Measurements from ENCODE around the gene HOXD4.

The HOXD4 gene

DNA sequence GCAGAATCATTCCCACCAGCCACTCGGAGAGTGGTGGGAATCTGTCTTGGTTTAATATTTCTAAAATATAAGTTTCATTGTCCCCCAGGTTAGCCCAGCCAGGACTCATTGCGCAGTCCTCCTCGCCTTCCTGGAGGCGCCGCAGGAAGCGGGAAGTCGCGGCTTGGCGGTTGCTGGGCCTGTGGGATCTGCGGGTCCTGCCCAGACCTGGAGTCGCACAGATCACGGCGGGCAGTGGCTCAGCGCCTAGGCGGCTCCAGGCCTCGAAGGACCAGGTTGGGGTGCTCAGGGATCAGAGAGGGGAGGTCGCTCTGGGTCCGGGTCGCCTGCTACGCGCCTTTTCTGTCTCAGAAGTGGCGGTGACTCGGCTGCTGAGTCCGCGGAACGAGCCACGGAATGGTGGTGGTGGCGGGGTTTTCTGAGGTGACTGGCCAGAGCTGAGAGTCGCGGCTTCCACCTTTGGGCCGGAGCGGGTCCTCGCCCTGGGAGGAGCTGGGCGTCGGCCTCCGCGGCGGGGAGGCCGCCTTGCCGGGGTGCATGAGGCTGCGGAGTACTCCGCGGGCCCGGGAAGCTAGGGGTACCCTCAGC is 8.4 kb downstream of the HOXD4 start:
- DNase-seq = no peak

DNA sequence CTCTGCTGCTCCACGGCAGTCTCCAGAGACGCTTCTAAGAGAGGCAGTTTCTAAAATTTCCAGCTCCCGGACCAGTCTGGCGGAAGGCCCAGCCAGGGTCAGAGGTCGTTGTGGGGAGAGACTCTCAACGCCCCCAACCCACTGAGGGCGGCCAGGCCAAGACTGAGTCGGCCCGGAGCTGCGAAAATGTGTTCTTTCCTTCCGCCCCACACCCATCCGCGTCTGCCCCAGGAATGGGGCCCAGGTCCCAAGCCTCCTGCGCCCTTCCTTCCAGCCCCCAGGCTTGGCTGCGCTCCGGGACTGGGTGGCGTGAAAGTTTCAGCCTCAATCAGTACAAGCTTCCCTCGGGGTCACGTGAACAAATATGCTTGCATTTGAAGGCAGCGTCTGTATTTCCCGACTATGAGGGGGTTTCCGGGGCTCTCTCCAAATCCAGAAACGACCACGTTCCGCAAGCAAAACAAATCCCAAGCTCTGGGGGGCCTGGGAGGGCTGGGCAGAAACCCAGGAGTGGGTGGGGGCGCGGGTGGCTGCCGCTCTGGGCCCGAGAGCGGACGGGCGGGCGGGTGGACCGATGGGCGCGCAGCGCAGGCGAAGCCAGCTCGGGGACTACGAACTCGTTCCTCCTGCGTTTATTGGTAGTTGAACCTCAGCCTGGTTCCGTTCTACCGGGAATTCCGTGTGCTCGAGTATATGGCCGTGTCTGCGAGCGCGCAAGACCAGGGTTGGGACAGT is 9.1 kb downstream of the HOXD4 start:
- DNase-seq = no peak

DNA sequence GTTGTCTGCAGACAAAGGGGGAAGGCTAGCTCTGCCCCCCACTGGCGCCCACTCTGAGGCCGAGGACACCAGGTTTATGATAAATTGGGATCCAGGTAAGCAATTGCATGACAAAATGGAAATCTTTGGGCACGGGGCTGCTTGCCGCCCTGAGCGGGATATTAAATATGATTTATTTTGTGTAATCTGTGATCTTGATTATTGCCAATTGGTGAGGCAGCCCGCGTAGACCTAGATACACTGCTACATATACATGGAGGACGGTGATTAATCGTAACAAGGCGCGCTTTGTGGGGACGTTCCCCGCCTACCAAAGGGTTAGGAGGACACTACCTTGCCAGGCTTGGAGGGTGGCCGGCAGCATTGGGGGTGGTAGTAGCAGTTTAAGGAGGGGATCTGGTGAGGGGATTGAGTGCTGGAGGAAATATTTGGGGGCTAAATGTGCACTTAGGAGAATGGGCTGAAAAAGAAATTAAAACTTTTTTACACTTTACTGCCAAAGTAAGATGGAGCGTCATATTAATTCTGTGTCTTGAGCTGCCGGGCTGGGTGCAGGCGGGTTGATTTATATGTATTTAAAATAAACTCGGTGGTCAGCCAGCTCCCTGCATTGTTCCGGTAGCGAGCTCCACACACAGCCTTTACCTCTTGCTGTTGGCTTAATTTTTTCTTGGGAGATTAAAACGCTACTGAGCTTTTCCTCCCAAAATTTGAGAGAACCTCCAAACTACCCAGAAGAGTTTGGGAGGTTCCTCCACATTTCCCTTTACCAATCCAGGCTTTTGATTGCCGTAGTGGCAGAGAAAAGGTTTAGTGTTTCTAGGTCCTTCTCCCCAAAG is 9.9 kb downstream of the HOXD4 start:
- DNase-seq = no peak

DNA sequence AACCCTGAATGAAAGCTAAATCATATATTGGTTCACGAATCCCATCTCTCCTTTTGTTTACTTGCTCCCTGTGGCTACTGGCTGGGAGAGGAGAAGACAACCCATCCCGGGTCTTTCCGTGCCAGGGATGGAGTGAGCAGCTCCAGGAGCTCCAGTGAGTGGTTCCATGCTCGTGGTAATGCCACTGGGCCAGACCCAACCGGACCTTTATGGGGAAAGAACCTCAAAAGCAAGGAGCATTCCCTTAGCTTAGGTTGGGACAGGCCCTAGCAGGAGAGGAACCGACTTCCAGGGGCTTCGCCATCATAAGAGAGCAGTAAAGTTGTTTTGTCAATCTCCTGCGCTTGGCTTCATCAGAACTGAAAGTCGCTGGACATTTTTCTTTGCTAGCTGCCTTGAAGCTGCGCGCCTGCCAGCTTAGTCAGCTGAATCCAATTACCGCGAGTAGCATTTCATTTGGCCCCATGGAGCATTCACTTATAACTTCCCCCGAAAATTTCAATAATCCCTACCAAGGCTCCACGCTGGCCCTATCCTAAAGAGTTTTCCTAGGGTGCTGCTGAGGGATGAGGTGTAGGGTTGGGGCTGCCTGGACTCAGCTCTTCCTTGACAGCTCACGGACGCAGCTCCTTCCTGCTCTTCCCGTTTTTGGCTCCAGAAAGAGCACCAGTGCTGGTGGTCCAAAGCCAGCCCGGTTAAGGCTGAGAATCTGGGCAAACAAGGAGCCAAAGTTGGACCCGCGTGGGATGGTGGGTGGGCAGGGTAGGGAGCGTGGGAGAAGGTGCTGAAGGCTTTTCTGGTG is 10.7 kb downstream of the HOXD4 start:
- no peak for DNase-seq

DNA sequence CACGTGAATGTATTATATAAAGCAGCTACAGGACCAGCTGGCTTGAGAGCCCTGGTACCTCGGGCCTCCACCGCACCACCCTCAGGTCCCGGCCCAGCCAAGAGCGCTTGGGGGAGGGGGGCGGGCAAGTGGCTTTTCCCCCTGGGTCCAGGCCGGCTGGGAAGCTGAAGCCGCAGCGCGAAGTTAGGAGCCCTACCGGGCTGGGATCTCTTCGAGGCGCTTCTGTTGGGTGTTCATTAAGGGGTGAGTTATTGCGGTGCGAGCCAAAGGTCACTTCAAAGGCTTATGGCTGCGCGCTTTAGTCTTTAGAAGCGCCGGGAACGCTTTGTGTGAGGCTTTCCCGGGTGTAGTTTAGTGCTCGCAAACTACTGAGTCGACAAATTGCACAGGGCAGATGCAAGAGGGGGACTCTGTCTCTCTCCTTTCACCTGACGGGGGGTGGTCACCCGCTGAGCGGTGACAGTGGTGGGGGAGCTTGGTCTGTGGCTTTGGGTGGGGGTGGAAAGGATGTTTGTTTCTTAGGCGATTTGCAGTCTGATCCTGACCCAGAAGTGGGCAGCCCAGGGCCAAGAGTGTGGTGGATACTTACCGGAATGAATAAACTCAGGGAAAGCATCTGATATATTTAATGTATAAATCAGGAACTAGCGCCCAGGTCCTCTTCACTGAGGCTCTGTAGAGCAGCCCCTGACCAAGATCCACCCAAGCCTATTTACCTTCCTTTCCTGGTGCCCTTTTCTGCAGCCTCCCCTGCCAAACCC is 11.7 kb downstream of the HOXD4 start:
- DNase-seq = no peak

DNA sequence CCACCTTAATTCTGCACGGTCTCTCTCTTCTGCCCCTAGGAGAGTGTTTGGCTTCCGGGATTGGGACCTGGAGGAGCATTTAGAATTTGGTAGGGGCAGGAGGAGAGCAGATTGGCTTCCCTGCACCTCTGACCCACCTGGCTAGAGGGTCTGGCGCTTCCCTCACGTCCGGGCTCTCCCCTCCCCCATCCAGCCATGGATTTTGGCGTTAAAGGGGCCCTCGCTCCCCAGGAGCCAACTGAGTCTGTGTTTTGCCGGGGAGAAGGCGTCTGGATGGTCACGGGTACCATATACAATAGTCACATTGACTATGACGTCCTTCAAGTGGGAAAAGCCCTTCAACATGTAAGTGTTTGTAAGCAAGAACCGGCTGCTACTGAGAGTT is 12.3 kb downstream of the HOXD4 start:
- no peak for DNase-seq

DNA sequence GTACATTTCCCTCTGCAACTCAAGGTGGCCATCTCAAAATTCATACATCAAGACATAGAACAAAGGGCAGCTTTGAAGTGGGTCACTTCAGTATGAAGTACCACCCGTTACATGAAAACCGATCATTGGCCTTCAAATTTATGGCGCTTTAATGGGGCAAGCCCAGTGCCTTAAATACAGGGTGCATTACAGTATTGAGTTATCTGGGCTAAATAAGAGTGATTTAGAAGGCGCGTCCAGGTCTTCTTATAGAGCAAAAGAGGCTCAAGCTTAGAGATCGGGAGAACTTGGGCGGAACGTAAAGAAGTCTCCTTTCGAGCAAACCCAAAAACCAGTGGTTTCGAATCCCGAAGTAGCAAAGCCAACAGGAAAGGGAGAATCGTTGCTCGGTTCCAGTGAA is 12.9 kb downstream of the HOXD4 start:
- no peak for DNase-seq

DNA sequence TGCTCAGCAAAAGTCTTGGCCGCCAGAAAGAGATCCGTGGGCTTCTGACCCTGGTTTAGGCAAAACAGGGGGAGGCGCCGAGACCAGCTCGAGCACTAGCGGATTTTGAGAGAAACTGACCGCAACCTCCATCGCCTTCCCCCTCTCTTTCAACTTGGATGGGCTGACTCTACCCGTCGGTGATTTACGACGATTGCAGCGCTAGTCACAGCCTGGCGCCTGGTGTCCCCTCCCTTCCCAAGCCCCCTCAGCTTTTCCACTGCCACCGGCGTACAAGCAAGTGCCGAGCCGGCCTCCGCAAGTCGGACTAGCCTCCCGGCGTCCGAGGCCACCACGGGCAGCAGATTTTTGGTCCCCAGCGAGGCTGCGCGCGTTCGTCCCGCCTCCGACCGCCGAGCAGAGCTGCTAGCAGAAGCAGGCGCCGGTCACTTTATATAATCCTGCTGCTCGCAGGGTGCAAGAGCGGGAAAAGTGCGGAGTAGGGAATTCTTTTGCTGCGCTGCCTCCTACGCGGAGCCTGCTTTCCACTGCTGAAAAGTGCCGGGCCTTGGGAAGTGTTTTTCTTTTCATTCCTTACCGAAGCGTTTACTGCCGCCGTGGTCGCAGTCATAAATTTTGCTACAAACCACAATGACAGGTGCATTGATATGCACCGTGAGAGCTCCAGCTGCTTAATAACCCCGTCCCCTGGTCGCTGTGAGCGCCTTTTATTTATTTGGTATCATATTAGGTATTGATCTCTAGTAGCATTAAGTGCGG is 13.4 kb downstream of the HOXD4 start:
- no peak for DNase-seq

DNA sequence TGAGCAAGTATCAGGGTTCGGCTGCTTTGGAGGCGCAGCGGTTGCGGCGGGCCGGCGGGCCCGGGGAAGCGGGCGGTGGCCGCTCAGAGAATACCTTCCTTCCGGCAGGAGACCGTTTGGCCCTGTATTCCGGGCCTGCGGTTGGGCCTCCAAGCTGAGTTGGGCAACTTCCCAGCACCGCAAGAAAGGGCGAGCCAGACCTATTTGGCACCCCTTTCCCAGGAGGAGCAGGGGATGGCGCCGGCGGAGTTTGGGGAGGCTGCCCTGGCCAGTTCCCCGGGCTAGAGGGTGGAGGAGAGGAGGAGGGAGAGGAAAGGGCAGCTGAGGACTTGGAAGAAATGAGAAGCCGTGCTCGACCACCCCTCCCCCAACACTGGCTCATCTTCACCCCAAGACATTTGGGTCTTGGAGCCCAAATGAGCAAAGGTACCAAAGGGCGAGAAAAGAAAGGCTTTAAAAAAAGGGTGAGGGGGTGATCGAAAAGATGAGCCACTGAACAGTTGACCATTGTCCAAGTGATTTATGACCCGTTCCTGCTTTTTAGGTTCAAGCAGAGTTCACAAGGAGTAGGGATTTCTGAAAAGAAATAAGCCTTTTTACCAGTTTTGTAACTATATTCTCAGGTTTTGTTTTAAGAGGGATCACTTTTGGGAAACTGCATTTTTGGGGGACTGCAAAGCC is 14.2 kb downstream of the HOXD4 start:
- no peak for DNase-seq

DNA sequence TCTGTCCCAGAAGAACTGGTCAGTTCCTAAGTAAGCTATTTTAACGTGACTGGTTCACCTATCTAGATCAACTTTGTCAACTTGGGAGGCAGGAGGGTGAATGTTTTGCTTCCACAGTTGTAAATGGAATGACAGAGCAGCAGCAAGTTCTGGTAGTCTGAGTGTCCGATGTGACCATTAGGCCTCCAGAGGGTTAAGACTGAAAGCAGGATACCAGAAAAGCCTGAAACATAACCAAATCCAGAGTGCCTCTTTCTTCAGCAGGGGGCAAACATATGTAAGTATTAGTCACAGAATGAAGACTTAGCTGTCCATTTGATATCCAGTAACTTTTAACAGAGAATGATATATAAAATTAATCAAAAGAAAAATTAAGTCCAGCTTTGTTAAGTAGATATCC is 14.9 kb downstream of the HOXD4 start:
- no peak for DNase-seq

DNA sequence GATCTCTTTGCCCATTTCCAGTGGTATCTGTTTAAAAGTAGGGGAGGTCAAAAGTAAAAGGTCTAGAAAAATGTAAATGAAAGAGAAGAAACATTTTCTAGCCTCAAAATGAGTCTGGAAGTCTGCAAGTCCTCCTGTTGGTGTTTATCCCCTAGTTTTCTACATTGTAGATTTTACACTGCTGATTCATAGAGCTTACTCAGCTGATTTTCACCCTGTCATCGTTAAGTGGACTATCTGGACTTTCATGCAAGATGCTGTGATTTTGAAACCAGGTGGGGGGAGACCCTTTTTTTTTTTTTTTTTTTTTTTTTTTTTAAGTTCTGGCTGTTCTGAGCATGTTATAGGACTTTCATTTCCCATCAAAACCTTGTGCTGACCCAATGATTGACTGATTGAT is 16.0 kb downstream of the HOXD4 start:
- no peak for DNase-seq

DNA sequence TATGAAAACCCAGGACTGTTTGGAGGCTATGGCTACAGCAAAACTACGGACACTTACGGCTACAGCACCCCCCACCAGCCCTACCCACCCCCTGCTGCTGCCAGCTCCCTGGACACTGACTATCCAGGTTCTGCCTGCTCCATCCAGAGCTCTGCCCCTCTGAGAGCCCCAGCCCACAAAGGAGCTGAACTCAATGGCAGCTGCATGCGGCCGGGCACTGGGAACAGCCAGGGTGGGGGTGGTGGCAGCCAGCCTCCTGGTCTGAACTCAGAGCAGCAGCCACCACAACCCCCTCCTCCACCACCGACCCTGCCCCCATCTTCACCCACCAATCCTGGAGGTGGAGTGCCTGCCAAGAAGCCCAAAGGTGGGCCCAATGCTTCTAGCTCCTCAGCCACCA is 17.8 kb downstream of the HOXD4 start:
- DNase-seq = no peak

DNA sequence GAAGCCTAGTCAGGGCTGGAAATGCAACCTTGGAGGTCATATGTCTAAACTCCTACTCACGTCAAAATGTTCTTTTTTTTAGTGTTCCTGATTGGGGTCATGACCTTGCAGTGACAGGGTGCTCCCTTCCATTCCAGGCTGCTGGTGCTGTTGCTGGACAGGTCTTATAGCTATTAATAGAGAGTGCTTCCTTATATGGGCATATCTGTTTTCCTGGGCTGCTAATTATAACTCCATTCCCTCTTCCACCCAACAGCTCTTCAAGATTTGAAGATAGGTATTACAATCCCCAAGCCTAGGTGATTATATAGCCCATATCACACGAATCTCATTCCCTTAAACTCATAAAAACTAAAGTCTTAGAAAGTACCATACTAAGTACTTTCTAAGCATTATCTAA is 18.4 kb downstream of the HOXD4 start:
- DNase-seq = no peak

DNA sequence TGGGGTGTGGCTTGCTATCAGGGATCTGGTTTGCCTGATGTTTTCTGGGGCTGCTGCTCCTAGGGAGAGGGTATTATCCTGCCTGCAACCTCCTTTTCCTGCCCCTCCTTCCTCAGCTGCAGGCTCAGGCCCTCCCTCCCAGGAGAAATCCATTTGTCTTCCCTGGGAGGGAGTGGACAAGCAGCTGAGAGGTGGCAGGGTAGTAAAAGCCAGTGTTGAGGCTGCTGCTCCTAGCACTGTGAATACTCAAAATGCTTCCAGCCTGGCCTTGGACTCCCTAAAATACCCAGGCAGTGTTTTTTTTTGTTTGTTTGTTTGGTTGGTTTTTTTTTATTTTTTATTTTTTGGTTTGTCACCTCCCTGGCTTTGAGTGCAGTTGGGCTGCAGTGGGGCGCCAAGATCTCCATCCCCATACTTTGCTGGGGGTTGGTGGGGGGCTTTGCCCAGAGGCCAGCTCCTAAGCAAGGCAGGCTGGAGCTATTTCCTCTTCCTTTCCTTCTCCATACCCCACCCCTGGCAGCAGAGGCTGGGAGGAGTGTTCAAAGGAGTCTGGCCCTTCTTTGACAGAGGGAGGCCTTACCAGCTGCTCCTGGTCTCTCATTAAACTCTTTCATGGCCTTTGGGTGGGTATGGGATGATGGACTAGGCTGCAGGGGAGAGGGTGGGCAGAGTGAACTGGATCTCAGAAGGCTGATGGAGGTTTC is 19.4 kb downstream of the HOXD4 start:
- no peak for DNase-seq

DNA sequence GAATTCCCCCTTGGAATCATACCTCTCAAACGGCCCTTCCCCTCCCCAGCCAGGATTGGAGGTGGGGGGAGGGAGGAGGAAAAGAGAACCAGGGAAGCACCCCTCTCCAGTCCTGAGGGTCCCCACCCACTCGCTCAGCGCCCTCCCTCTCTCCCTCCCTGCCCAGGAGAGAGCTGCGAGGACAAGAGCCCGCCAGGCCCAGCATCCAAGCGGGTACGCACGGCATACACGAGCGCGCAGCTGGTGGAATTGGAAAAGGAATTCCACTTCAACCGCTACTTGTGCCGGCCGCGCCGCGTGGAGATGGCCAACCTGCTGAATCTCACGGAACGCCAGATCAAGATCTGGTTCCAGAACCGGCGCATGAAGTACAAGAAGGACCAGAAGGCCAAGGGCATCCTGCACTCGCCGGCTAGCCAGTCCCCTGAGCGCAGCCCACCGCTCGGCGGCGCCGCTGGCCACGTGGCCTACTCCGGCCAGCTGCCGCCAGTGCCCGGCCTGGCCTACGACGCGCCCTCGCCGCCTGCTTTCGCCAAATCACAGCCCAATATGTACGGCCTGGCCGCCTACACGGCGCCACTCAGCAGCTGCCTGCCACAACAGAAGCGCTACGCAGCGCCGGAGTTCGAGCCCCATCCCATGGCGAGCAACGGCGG is 20.1 kb downstream of the HOXD4 start:
- DNase-seq = no peak

DNA sequence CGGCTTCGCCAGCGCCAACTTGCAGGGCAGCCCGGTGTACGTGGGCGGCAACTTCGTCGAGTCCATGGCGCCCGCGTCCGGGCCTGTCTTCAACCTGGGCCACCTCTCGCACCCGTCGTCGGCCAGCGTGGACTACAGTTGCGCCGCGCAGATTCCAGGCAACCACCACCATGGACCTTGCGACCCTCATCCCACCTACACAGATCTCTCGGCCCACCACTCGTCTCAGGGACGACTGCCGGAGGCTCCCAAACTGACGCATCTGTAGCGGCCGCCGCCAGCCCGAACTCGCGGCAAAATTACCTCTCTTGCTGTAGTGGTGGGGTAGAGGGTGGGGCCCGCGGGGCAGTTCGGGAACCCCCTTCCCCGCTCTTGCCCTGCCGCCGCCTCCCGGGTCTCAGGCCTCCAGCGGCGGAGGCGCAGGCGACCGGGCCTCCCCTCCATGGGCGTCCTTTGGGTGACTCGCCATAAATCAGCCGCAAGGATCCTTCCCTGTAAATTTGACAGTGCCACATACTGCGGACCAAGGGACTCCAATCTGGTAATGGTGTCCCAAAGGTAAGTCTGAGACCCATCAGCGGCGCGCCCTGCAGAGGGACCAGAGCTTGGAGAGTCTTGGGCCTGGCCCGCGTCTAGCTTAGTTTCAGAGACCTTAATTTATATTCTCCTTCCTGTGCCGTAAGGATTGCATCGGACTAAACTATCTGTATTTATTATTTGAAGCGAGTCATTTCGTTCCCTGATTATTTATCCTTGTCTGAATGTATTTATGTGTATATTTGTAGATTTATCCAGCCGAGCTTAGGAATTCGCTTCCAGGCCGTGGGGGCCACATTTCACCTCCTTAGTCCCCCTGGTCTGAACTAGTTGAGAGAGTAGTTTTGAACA is 20.9 kb downstream of the HOXD4 start:
- no peak for DNase-seq

DNA sequence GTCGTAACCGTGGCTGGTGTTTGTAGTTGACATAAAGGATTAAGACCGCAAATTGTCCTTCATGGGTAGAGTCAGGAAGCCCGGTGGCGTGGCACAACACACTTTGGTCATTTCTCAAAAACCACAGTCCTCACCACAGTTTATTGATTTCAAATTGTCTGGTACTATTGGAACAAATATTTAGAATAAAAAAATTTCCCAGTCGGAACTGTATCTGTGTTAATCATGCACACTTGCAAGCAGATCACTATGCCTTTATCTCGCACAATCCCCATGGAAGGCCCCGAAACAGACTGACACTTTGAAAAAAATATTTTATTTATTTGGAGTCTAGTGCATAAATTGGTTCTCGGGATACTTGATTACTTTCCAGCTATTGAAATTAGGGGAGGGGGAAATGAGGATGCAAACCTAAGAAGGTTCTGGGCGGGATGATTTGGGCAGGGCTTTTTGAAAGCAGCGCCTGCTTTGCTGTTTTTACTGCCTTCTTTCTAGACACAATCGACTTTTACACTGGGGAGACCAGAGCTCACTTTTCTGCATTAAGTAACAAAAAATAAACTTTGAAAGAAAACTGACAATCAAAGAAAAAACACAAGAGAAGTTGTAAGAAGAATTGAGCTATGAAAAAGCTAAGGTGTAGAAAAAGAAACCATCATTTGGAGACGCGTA is 21.7 kb downstream of the HOXD4 start:
- no peak for DNase-seq

All from suppressor macrophage treated with lipopolysaccharide for 4 hours (primary cell).